ENCODE results near the gene PCDHGA1.
"Not testable (repeated sequence)": the region's sequence is repeated elsewhere in the genome, so short reads cannot be mapped to it uniquely, and the experiment has no call there.

PCDHGA1 gene

GRCh38 chr5:141349917-141350619 is 19.8 kb downstream of the PCDHGA1 start, which contains the start of gene PCDHGB1:
Gene PCDHGB1, plus strand, starts transcription at chr5:141350099. Its CDS starts 162 bp downstream, at chr5:141350261.
- DNase-seq: no peak

- no peak for DNase-seq
Measured at GRCh38 chr5:141351591-141351990, 21.3 kb downstream of the PCDHGA1 start.

GRCh38 chr5:141354900-141355469 is 24.7 kb downstream of the PCDHGA1 start, which contains the start of gene PCDHGA4:
Gene PCDHGA4, plus strand, starts transcription at chr5:141355021. Its CDS starts 87 bp downstream, at chr5:141355108.
- DNase-seq: no peak

- DNase-seq: no peak
Measured at GRCh38 chr5:141355641-141356040, 25.3 kb downstream of the PCDHGA1 start.

GRCh38 chr5:141356133-141356532 is 25.8 kb downstream of the PCDHGA1 start:
- DNase-seq: no peak

GRCh38 chr5:141356950-141357349 is 26.6 kb downstream of the PCDHGA1 start:
- no peak for DNase-seq

- DNase-seq: no peak
Measured at GRCh38 chr5:141359790-141360426, 29.6 kb downstream of the PCDHGA1 start, which contains the start of gene PCDHGB2. Gene PCDHGB2, plus strand, starts transcription at chr5:141359994. Its CDS starts 142 bp downstream, at chr5:141360136.

- no peak for DNase-seq
Measured at GRCh38 chr5:141360685-141361084, 30.4 kb downstream of the PCDHGA1 start.

- no peak for DNase-seq
Measured at GRCh38 chr5:141362719-141363118, 32.4 kb downstream of the PCDHGA1 start.

- no peak for DNase-seq
Measured at GRCh38 chr5:141363952-141364660, 33.8 kb downstream of the PCDHGA1 start, which contains the start of gene PCDHGA5. Gene PCDHGA5, plus strand, starts transcription at chr5:141364162. Its CDS starts 169 bp downstream, at chr5:141364331.

GRCh38 chr5:141366016-141366896 is 35.9 kb downstream of the PCDHGA1 start:
- no peak for DNase-seq

- DNase-seq: no peak
Measured at GRCh38 chr5:141369994-141370848, 39.9 kb downstream of the PCDHGA1 start, which contains the start of gene PCDHGB3. Gene PCDHGB3, plus strand, starts transcription at chr5:141370242. Its CDS starts 153 bp downstream, at chr5:141370395.

- DNase-seq: no peak
Measured at GRCh38 chr5:141371572-141372475, 41.5 kb downstream of the PCDHGA1 start.

- DNase-seq: no peak
Measured at GRCh38 chr5:141373673-141374317, 43.5 kb downstream of the PCDHGA1 start, which contains the start of gene PCDHGA6. Gene PCDHGA6, plus strand, starts transcription at chr5:141373891. Its CDS starts 193 bp downstream, at chr5:141374084.

GRCh38 chr5:141374627-141375026 is 44.3 kb downstream of the PCDHGA1 start:
- DNase-seq: no peak

- not testable (repeated sequence) for DNase-seq
Measured at GRCh38 chr5:141375444-141376155, 45.3 kb downstream of the PCDHGA1 start.

- no peak for DNase-seq
Measured at GRCh38 chr5:141382469-141383294, 52.4 kb downstream of the PCDHGA1 start, which contains the start of gene PCDHGA7. Gene PCDHGA7, plus strand, starts transcription at chr5:141382742. Its CDS starts 158 bp downstream, at chr5:141382900.

Measured in activated gamma-delta T cell treated with Interleukin-2 at 50 U/mL for 16 hours (primary cell).